GM12801 (cell line): ENCODE results near the gene NCK1.

Experiments used
- CTCF ChIP-seq: IDR thresholded peaks from one replicate; pipeline ENCODE4 v1.5.1; 2011; ENCODE audit warnings: control low read depth; ENCODE audit not compliant: insufficient read length; ENCODE audit errors: extremely low read depth

NCK1 gene

GRCh38 chr3:136909187-136909586 is 47.2 kb downstream of the NCK1 start:
- TF ChIP-seq CTCF = no peak

GRCh38 chr3:136910697-136911096 is 48.7 kb downstream of the NCK1 start:
- no peak for TF ChIP-seq CTCF

- TF ChIP-seq CTCF = no peak
Observed at GRCh38 chr3:136913168-136913567, 51.2 kb downstream of the NCK1 start.

GRCh38 chr3:136914739-136915138 is 52.7 kb downstream of the NCK1 start:
- TF ChIP-seq CTCF = no peak

GRCh38 chr3:136916223-136916622 is 54.2 kb downstream of the NCK1 start:
- no peak for TF ChIP-seq CTCF

GRCh38 chr3:136919799-136920580 is 58.0 kb downstream of the NCK1 start:
- TF ChIP-seq CTCF = no peak

- no peak for TF ChIP-seq CTCF
Observed at GRCh38 chr3:136920904-136921611, 59.0 kb downstream of the NCK1 start.
